ENCODE data around the gene SLC44A1. TPM values are rescaled to one million over a fixed set of nuclear protein-coding genes. Genes with fewer than 3 reads are reported as not detected.
A peak's percentile ranks its signal among the peaks of the same experiment; 100 is the strongest.

The SLC44A1 gene
- total and polyA plus RNA-seq, 2 of the 13 experiments (the other 11 are each of a cell fraction or from before 2014, with no cell fraction given) = 21.4 to 40.8 TPM

DNA sequence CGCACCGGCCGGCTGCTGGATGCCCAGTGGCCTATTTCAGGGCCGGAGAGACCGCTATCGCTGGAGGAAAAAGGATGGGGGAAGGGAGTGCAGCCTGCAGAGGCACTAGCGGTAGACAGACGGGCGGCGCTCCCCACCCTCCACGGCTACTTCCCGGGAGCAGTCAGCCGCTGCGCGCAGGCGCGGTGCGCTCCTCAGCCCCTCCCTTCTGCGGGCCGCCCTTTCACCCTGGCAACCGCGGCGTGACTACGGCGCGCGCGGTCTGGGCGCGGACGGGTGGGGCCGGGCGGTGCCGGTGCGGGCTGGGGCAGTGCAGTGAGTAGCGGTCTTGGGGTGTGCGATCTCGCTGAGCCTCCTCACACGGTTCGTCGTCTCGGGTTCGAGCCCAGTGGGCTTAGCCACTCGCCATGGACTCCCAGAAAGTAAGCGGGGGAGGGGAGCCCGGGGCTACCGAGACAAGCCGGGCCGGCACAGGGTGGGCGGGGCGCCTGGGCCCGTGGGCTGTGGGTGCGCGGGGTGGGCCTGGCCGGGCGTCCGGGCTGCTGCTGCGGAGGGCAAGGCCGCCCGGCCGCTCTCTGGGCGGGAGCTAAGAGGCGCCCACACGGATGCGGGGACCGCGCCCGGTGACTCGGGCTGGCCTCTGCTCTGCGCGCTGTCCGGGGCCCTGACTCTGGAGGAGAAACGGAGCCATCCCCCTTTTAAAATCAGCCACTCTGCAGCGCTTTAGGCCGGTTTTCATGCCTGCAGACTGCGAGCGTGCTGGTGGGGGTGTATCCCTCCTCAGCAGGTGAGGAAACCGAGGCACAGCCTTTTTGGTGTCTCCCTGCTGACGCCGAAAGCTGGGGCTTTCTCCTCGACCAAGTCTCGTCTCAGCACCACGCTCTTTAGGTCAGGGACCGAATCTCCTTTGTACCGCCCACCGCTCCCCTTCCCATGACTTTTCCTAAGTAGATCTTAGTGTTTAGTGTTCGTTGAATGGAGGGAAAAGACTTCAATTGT, 203.7 kb downstream of the SLC44A1 start, which contains the start of gene FSD1L (continued):
- TF ChIP-seq, protein P1, sequence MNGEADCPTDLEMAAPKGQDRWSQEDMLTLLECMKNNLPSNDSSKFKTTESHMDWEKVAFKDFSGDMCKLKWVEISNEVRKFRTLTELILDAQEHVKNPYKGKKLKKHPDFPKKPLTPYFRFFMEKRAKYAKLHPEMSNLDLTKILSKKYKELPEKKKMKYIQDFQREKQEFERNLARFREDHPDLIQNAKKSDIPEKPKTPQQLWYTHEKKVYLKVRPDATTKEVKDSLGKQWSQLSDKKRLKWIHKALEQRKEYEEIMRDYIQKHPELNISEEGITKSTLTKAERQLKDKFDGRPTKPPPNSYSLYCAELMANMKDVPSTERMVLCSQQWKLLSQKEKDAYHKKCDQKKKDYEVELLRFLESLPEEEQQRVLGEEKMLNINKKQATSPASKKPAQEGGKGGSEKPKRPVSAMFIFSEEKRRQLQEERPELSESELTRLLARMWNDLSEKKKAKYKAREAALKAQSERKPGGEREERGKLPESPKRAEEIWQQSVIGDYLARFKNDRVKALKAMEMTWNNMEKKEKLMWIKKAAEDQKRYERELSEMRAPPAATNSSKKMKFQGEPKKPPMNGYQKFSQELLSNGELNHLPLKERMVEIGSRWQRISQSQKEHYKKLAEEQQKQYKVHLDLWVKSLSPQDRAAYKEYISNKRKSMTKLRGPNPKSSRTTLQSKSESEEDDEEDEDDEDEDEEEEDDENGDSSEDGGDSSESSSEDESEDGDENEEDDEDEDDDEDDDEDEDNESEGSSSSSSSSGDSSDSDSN (CRISPR knock-in tag; IDR thresholded peaks at IDR 0.05) = peak; percentile 78
- TF ChIP-seq PCBP2 (optimal IDR thresholded peaks at IDR 0.05; ENCODE audit: low read depth, low read length, poor library complexity, severe bottlenecking) (no peak), ZNF607 (CRISPR knock-in tag; IDR thresholded peaks at IDR 0.05; ENCODE audit: borderline replicate concordance) (peak; percentile 27), ZFP36L2 (CRISPR knock-in tag; IDR thresholded peaks at IDR 0.05) (no peak), MAFF (IDR thresholded peaks at IDR 0.05; ENCODE audit: low read depth, low read length) (no peak), CHD2 (IDR thresholded peaks at IDR 0.05; ENCODE audit: low read depth, low read length) (0 out of 2 replicates have a peak, but pooled peaks have one; percentile 40), RXRA (CRISPR knock-in tag; IDR thresholded peaks at IDR 0.05) (peak; percentile 50), MXD4 (CRISPR knock-in tag; IDR thresholded peaks at IDR 0.05) (peak; percentile 70), ZNF747 (CRISPR knock-in tag; IDR thresholded peaks at IDR 0.05; ENCODE audit: borderline replicate concordance) (no peak), ZNF563 (CRISPR knock-in tag; IDR thresholded peaks at IDR 0.05) (peak; percentile 24), TAF15 (IDR thresholded peaks at IDR 0.05; ENCODE audit: low read depth, low read length, poor library complexity, severe bottlenecking) (no peak), MEF2D (CRISPR knock-in tag; IDR thresholded peaks at IDR 0.05) (no peak), SCMH1 (CRISPR knock-in tag; IDR thresholded peaks at IDR 0.05; ENCODE audit: borderline replicate concordance) (no peak), KDM4B (CRISPR knock-in tag; IDR thresholded peaks at IDR 0.05) (no peak)
- TF ChIP-seq, protein P2, sequence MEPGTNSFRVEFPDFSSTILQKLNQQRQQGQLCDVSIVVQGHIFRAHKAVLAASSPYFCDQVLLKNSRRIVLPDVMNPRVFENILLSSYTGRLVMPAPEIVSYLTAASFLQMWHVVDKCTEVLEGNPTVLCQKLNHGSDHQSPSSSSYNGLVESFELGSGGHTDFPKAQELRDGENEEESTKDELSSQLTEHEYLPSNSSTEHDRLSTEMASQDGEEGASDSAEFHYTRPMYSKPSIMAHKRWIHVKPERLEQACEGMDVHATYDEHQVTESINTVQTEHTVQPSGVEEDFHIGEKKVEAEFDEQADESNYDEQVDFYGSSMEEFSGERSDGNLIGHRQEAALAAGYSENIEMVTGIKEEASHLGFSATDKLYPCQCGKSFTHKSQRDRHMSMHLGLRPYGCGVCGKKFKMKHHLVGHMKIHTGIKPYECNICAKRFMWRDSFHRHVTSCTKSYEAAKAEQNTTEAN (CRISPR knock-in tag; conservative IDR thresholded peaks at IDR 0.05) = 0 out of 2 replicates have a peak, but pooled peaks have one; percentile 42
- TF ChIP-seq, protein P3, sequence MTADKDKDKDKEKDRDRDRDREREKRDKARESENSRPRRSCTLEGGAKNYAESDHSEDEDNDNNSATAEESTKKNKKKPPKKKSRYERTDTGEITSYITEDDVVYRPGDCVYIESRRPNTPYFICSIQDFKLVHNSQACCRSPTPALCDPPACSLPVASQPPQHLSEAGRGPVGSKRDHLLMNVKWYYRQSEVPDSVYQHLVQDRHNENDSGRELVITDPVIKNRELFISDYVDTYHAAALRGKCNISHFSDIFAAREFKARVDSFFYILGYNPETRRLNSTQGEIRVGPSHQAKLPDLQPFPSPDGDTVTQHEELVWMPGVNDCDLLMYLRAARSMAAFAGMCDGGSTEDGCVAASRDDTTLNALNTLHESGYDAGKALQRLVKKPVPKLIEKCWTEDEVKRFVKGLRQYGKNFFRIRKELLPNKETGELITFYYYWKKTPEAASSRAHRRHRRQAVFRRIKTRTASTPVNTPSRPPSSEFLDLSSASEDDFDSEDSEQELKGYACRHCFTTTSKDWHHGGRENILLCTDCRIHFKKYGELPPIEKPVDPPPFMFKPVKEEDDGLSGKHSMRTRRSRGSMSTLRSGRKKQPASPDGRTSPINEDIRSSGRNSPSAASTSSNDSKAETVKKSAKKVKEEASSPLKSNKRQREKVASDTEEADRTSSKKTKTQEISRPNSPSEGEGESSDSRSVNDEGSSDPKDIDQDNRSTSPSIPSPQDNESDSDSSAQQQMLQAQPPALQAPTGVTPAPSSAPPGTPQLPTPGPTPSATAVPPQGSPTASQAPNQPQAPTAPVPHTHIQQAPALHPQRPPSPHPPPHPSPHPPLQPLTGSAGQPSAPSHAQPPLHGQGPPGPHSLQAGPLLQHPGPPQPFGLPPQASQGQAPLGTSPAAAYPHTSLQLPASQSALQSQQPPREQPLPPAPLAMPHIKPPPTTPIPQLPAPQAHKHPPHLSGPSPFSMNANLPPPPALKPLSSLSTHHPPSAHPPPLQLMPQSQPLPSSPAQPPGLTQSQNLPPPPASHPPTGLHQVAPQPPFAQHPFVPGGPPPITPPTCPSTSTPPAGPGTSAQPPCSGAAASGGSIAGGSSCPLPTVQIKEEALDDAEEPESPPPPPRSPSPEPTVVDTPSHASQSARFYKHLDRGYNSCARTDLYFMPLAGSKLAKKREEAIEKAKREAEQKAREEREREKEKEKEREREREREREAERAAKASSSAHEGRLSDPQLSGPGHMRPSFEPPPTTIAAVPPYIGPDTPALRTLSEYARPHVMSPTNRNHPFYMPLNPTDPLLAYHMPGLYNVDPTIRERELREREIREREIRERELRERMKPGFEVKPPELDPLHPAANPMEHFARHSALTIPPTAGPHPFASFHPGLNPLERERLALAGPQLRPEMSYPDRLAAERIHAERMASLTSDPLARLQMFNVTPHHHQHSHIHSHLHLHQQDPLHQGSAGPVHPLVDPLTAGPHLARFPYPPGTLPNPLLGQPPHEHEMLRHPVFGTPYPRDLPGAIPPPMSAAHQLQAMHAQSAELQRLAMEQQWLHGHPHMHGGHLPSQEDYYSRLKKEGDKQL (CRISPR knock-in tag; IDR thresholded peaks at IDR 0.05; ENCODE audit: low read depth) = no peak
- TF ChIP-seq, protein P4, sequence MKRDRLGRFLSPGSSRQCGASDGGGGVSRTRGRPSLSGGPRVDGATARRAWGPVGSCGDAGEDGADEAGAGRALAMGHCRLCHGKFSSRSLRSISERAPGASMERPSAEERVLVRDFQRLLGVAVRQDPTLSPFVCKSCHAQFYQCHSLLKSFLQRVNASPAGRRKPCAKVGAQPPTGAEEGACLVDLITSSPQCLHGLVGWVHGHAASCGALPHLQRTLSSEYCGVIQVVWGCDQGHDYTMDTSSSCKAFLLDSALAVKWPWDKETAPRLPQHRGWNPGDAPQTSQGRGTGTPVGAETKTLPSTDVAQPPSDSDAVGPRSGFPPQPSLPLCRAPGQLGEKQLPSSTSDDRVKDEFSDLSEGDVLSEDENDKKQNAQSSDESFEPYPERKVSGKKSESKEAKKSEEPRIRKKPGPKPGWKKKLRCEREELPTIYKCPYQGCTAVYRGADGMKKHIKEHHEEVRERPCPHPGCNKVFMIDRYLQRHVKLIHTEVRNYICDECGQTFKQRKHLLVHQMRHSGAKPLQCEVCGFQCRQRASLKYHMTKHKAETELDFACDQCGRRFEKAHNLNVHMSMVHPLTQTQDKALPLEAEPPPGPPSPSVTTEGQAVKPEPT (CRISPR knock-in tag; IDR thresholded peaks at IDR 0.05; ENCODE audit: low read depth) = no peak
